ENCODE results near the gene RSL1D1.

RSL1D1 gene

GRCh38 chr16:11851294-11852091, at the start of gene RSL1D1:
Gene RSL1D1, minus strand, starts transcription at chr16:11851542. Its CDS starts 30 bp downstream, at chr16:11851512.
- peak; percentile 88 to 92 for ATAC-seq

- peak; percentile 51 to 83 for ATAC-seq
These were observed 49.7 kb upstream of the RSL1D1 start for GRCh38 chr16:11901091-11901490.

GRCh38 chr16:11896486-11897176, 45.3 kb upstream of the RSL1D1 start:
- no peak for ATAC-seq

GRCh38 chr16:11893571-11893970, 42.2 kb upstream of the RSL1D1 start:
- no peak for ATAC-seq

- ATAC-seq: no peak
These were observed 41.4 kb upstream of the RSL1D1 start for GRCh38 chr16:11892761-11893160.

GRCh38 chr16:11890231-11890965, 39.1 kb upstream of the RSL1D1 start:
- no peak for ATAC-seq

- ATAC-seq: no peak
These were observed 35.5 kb upstream of the RSL1D1 start for GRCh38 chr16:11886881-11887280.

- no peak for ATAC-seq
These were observed 32.7 kb upstream of the RSL1D1 start for GRCh38 chr16:11884035-11884434.

GRCh38 chr16:11880007-11880406, 28.7 kb upstream of the RSL1D1 start:
- ATAC-seq: no peak

GRCh38 chr16:11877374-11877773, 26.0 kb upstream of the RSL1D1 start:
- no peak for ATAC-seq

- ATAC-seq: no peak
These were observed 25.0 kb upstream of the RSL1D1 start for GRCh38 chr16:11876306-11876705.

- no peak for ATAC-seq
These were observed 24.4 kb upstream of the RSL1D1 start for GRCh38 chr16:11875721-11876120.

GRCh38 chr16:11871193-11871592, 19.9 kb upstream of the RSL1D1 start:
- ATAC-seq: no peak

GRCh38 chr16:11870399-11870798, 19.1 kb upstream of the RSL1D1 start:
- no peak for ATAC-seq

- ATAC-seq: no peak
These were observed 18.2 kb upstream of the RSL1D1 start for GRCh38 chr16:11869353-11870228.

- no peak for ATAC-seq
These were observed 17.2 kb upstream of the RSL1D1 start for GRCh38 chr16:11868412-11868980.

- no peak for ATAC-seq
These were observed 11.1 kb upstream of the RSL1D1 start for GRCh38 chr16:11862489-11862888.

- ATAC-seq: no peak
These were observed 5.8 kb upstream of the RSL1D1 start for GRCh38 chr16:11857161-11857560.

GRCh38 chr16:11852092-11852809, 909 bp upstream of the RSL1D1 start:
- no peak for ATAC-seq

GRCh38 chr16:11848842-11849241, 2.5 kb downstream of the RSL1D1 start:
- ATAC-seq: no peak

- no peak for ATAC-seq
These were observed 6.8 kb downstream of the RSL1D1 start for GRCh38 chr16:11844499-11844898.
